Smooth muscle cell of bladder (primary cell): ENCODE measurements around the gene RASSF5. TPM values are rescaled to one million over a fixed set of nuclear protein-coding genes. Genes with fewer than 3 reads are reported as not detected.

ENCODE experiments used
- total RNA-seq: library from RNA; depleted of rRNA; stranded (reverse); fragments of >200 nt; gene quantifications from 2 replicates; pipeline ENCODE4 v1.2.3, GENCODE V29; 2014

The RASSF5 gene, protein sequence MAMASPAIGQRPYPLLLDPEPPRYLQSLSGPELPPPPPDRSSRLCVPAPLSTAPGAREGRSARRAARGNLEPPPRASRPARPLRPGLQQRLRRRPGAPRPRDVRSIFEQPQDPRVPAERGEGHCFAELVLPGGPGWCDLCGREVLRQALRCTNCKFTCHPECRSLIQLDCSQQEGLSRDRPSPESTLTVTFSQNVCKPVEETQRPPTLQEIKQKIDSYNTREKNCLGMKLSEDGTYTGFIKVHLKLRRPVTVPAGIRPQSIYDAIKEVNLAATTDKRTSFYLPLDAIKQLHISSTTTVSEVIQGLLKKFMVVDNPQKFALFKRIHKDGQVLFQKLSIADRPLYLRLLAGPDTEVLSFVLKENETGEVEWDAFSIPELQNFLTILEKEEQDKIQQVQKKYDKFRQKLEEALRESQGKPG
- total RNA-seq = 5.2 and 7.1 TPM in 2 replicates

GRCh38 chr1:206507284-206508129 lies at the start of gene RASSF5:
RASSF5 (plus strand) TSS chr1:206507531; CDS start chr1:206507603, 72 bp downstream.

DNA sequence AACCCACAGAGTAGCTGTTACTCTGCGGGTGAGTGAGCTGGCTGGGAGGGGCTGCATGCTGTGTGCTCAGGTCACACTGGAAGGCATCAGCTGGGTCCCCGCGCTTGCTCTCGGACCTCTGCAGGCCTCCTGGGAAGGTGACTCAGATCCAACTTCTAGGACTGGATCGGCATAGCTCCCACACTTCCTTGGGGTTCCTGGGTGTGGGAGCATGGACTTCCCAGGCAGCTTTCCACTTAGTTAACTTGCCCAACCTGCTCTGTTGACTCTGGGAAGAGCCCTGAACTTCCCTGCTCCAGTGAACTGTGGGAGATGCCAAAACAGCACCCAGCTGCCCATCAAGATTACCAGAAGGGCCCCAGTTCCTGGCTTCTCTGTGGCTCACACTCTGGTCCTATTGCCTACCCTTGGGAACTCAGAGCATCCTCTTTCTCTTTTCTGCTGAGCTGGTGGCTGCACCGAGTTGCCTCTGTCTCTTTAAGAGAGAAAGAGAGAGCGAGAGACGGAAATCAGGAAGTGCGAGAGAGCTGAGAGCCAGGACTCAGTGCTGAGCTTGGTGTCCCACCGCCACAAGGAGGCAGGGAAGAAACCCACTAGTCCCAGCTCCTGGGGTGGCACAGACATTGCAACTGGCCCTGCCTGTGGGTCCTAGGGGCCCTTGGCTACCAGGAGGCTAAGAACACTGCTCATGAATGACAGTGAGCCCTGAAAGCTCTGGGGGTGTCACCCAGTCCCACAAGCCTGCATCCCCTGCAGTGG lies 37.2 kb upstream of the RASSF5 start, which contains the start of gene IKBKE:
Gene IKBKE, plus strand, starts transcription at position 544 of the 759 bp plus-strand sequence. CDS start 2,752 bp downstream, outside the sequence.

GRCh38 chr1:206612129-206612876 lies 105.0 kb downstream of the RASSF5 start, which contains the start of gene EIF2D:
EIF2D (minus strand) TSS chr1:206612465; CDS start chr1:206612342, 123 bp downstream.

DNA sequence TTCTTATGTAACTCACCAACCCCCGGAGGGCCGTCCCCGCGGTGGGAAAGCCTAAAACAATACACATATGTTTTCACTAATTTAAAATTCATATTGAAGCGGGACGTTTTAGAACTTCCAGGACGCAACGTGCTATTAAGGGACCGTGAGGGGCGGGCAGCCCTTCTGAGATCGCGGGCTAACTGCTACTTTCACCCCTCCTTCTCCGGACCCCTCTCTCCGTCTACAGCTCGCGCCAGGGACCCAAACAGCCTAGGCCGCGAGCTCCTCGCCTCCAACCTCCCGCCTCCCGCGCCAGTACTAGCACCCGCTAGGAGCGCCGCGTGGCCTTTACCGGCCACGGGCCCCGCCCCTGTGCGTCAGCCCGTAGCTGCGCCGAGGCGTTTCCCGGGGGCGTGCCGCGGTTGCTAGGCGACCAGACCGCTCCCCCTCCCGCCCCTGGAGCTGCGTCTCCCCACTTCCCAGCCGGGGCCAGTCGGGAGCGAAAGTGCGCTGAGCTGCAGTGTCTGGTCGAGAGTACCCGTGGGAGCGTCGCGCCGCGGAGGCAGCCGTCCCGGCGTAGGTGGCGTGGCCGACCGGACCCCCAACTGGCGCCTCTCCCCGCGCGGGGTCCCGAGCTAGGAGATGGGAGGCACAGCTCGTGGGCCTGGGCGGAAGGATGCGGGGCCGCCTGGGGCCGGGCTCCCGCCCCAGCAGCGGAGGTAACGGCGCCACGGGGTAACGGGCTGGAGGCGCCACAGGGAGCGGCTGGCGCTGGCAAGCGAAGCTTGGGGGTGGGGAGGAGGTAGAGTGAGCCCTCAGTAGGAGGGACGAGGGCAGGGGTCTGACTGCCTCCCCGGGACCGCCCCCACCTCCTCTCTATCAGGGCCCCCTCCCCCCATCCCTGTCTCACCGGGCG lies 128.0 kb downstream of the RASSF5 start, which contains the start of gene DYRK3:
Gene DYRK3, plus strand, starts transcription at position 457 of the 898 bp plus-strand sequence. Its CDS starts 168 bp downstream, at position 625.

Other genes starting within 250 kb of the RASSF5 start
- gene IKBKE, start 37.1 kb upstream of the RASSF5 start, total RNA-seq = 11.5 and 12.2 TPM in 2 replicates
- gene EIF2D, start 104.9 kb downstream of the RASSF5 start, total RNA-seq = 47.5 and 52.2 TPM in 2 replicates
- gene DYRK3, start 128.0 kb downstream of the RASSF5 start, total RNA-seq = 27.7 and 28.9 TPM in 2 replicates
- gene MAPKAPK2, start 177.4 kb downstream of the RASSF5 start, total RNA-seq = 31.4 and 40.2 TPM in 2 replicates